HepG2 (cell line): ENCODE measurements around the gene CBLB. TPM values are rescaled to one million over a fixed set of nuclear protein-coding genes. Genes with fewer than 3 reads are reported as not detected.
A peak's percentile ranks its signal among the peaks of the same experiment; 100 is the strongest.

Source experiments
- CC2D1A ChIP-seq: sonication (generic); formaldehyde crosslinking; IDR thresholded peaks from 2 replicates; pipeline ENCODE4 v1.8.1; 2023; ENCODE audit warnings: mild to moderate bottlenecking, missing genetic modification reagents
- CREB3 ChIP-seq: sonication (generic); formaldehyde crosslinking; IDR thresholded peaks from 2 replicates; pipeline ENCODE4 v1.5.0; 2020; ENCODE audit warnings: missing genetic modification reagents
- CREM ChIP-seq, 2 experiments: sonication (generic) in 1 of 2; formaldehyde crosslinking in 1 of 2; IDR thresholded peaks; 2 replicates each; pipeline versions ENCODE4 v1.4.0 to v1.6.1; 2016 to 2020; ENCODE audit warnings: antibody characterized with exemption in 1 of 2, mild to moderate bottlenecking in 1 of 2, missing genetic modification reagents in 1 of 2
- CTCF ChIP-seq: sonication (generic); formaldehyde crosslinking; IDR thresholded peaks from 2 replicates; pipeline ENCODE4 v1.5.0; 2020; ENCODE audit warnings: mild to moderate bottlenecking, missing genetic modification reagents, moderate library complexity
- FOXA1 ChIP-seq, 2 experiments: fragments of 450-650 bp in 1 of 2; sonication (generic) in 1 of 2; formaldehyde crosslinking in 1 of 2; IDR thresholded peaks; 2 replicates each; pipeline versions ENCODE4 v1.4.0 to v1.6.1; 2016 to 2020; ENCODE audit warnings: missing genetic modification reagents in 1 of 2
- KLF9 ChIP-seq: IDR thresholded peaks from 2 replicates; pipeline ENCODE4 v1.6.1; 2016; ENCODE audit warnings: low read depth
- MAFK ChIP-seq, 2 experiments: IDR thresholded peaks in 1 of 2; conservative IDR thresholded peaks in 1 of 2; 2 replicates each; pipeline ENCODE4 v1.6.1; 2011; ENCODE audit warnings: improper control_type of control experiment in 2 of 2, low read length in 2 of 2
- MATR3 ChIP-seq: sonication (generic); formaldehyde crosslinking; IDR thresholded peaks from 2 replicates; pipeline ENCODE4 v1.4.0; 2020; ENCODE audit warnings: missing genetic modification reagents
- MED13 ChIP-seq: sonication (generic); formaldehyde crosslinking; IDR thresholded peaks from 2 replicates; pipeline ENCODE4 v1.5.0; 2020; ENCODE audit warnings: missing genetic modification reagents
- MYC ChIP-seq: sonication (generic); formaldehyde crosslinking; IDR thresholded peaks from 2 replicates; pipeline ENCODE4 v1.9.0; 2021; ENCODE audit warnings: missing genetic modification reagents, borderline replicate concordance
- NFYB ChIP-seq: sonication (generic); formaldehyde crosslinking; IDR thresholded peaks from 2 replicates; pipeline ENCODE4 v1.4.0; 2020; ENCODE audit warnings: missing genetic modification reagents
- NR1H2 ChIP-seq: sonication (generic); formaldehyde crosslinking; IDR thresholded peaks from 2 replicates; pipeline ENCODE4 v1.8.1; 2022; ENCODE audit warnings: low read depth, missing genetic modification reagents, borderline replicate concordance
- REXO4 ChIP-seq: sonication (generic); formaldehyde crosslinking; IDR thresholded peaks from 2 replicates; pipeline ENCODE4 v1.8.0; 2022; ENCODE audit warnings: missing genetic modification reagents, mild to moderate bottlenecking, borderline replicate concordance
- SAP130 ChIP-seq: IDR thresholded peaks from 2 replicates; pipeline ENCODE4 v1.6.1; 2016; ENCODE audit warnings: low read depth
- SRSF1 ChIP-seq: fragments of 200-400 bp; formaldehyde crosslinking; optimal IDR thresholded peaks from 2 replicates; pipeline ENCODE3; 2017; ENCODE audit warnings: mild to moderate bottlenecking, low read depth, low read length, moderate library complexity
- ZMAT5 ChIP-seq: sonication (generic); formaldehyde crosslinking; IDR thresholded peaks from 2 replicates; pipeline ENCODE4 v1.5.0; 2020; ENCODE audit warnings: mild to moderate bottlenecking, low read depth, missing genetic modification reagents, borderline replicate concordance
- ZNF101 ChIP-seq: sonication (generic); formaldehyde crosslinking; IDR thresholded peaks from 2 replicates; pipeline ENCODE4 v1.4.0; 2020; ENCODE audit warnings: mild to moderate bottlenecking, low read depth, missing genetic modification reagents, borderline replicate concordance
- ZNF230 ChIP-seq: sonication (generic); formaldehyde crosslinking; IDR thresholded peaks from 2 replicates; pipeline ENCODE4 v1.4.0; 2020; ENCODE audit warnings: mild to moderate bottlenecking, missing genetic modification reagents
- ZNF773 ChIP-seq: sonication (generic); formaldehyde crosslinking; IDR thresholded peaks from 2 replicates; pipeline ENCODE4 v1.4.0; 2020; ENCODE audit warnings: missing genetic modification reagents, borderline replicate concordance
- ZNF781 ChIP-seq: sonication (generic); formaldehyde crosslinking; IDR thresholded peaks from 2 replicates; pipeline ENCODE4 v1.5.1; 2020; ENCODE audit warnings: borderline replicate concordance, mild to moderate bottlenecking, missing genetic modification reagents; ENCODE audit errors: not compliant biosample characterization
- ZSCAN25 ChIP-seq: sonication (generic); formaldehyde crosslinking; IDR thresholded peaks from 2 replicates; pipeline ENCODE4 v1.8.0; 2022; ENCODE audit warnings: mild to moderate bottlenecking, missing genetic modification reagents
- polyA plus RNA-seq, 8 experiments: library from polyadenylated mRNA; depleted of rRNA in 3 of 8; stranded (reverse) in 7 of 8; unstranded in 1 of 8; fragments of >200 nt; fragmentation: Illumina TruSeq in 4 of 8; extraction: Trizol in 4 of 8; gene quantifications; 2 replicates each; pipeline versions ENCODE4 v1.2.1 to v1.2.3, GENCODE V29; 2011 to 2016; ENCODE audit warnings: low read depth in 4 of 8, missing spikeins in 1 of 8, mixed read lengths in 1 of 8; ENCODE audit not compliant: insufficient read depth in 1 of 8
- total RNA-seq, 5 experiments: library from RNA; depleted of rRNA; stranded (reverse); fragments of >200 nt; fragmentation: Illumina TruSeq; extraction: Trizol; gene quantifications; 2 replicates each; pipeline ENCODE4 v1.2.3, GENCODE V29; 2016; ENCODE audit warnings: low read depth in 1 of 5
- TF ChIP-seq, protein P1 (sequence below): IDR thresholded peaks from 2 replicates; pipeline ENCODE4 v1.6.1; 2016; ENCODE audit warnings: missing compliant biosample characterization, missing genetic modification reagents, borderline replicate concordance
- TF ChIP-seq, protein P2 (sequence below): sonication (generic); formaldehyde crosslinking; IDR thresholded peaks from 2 replicates; pipeline ENCODE4 v1.4.0; 2020; ENCODE audit warnings: mild to moderate bottlenecking, missing genetic modification reagents, borderline replicate concordance

CBLB gene
- total and polyA plus RNA-seq, 2 of the 13 experiments (the other 11 are each of a cell fraction or from before 2014, with no cell fraction given), result 9.8 to 16.4 TPM

DNA sequence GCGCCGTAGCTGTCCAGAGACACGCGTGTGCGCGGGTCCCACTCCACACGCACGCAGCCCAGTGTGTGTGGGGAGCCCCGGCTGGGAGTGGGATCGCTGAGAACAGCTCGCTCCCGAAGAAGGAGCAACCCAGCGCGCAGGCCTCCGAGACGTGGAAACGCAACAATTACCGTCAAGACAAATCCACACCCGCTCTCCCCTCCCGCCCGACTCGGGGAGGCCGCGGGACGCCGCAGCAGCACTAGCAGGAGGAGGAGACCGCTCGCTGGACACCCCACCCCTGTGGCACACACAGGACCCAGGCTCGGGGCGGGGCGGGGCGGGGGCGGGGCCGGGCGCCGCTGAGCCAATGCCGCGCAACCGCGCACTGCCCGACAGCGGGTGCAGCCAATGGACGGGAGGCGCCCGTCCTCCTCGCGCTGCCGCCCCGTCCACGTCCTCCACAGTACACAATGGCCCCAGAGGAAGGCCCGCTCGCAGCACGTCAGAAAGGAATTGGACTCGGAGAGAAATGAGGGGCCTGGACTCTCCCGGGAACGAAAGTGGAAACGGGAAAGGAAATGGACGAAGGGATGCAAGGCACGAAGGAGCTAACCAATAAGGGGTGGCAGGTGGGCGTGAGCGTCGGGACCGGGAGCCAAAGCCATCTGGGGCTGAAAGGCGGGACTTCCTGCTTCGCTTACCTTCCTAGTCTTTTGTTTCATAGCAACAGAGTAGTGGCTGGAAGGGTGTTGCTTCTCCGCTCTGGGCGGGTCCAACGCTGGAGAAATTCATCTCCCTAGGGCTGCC lies at the start of gene CBLB (continued):
- TF ChIP-seq ZNF101 (CRISPR knock-in tag), result no peak
- TF ChIP-seq, protein P1, sequence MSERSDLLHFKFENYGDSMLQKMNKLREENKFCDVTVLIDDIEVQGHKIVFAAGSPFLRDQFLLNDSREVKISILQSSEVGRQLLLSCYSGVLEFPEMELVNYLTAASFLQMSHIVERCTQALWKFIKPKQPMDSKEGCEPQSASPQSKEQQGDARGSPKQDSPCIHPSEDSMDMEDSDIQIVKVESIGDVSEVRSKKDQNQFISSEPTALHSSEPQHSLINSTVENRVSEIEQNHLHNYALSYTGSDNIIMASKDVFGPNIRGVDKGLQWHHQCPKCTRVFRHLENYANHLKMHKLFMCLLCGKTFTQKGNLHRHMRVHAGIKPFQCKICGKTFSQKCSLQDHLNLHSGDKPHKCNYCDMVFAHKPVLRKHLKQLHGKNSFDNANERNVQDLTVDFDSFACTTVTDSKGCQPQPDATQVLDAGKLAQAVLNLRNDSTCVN, result peak; percentile 44; the same call in 1 of the 2 replicates
- 0 out of 2 replicates have a peak, but pooled peaks have one; percentile 16 for TF ChIP-seq ZSCAN25
- no peak for TF ChIP-seq ZNF781
- TF ChIP-seq REXO4, result no peak
- TF ChIP-seq KLF9, result no peak
- TF ChIP-seq NR1H2, result no peak
- TF ChIP-seq SRSF1, result no peak
- TF ChIP-seq FOXA1 (IDR thresholded peaks at IDR 0.05), result no peak
- TF ChIP-seq FOXA1 (CRISPR knock-in tag; IDR thresholded peaks at IDR 0.05), result peak; percentile 42; the same call in 1 of the 2 replicates
- TF ChIP-seq, protein P2, sequence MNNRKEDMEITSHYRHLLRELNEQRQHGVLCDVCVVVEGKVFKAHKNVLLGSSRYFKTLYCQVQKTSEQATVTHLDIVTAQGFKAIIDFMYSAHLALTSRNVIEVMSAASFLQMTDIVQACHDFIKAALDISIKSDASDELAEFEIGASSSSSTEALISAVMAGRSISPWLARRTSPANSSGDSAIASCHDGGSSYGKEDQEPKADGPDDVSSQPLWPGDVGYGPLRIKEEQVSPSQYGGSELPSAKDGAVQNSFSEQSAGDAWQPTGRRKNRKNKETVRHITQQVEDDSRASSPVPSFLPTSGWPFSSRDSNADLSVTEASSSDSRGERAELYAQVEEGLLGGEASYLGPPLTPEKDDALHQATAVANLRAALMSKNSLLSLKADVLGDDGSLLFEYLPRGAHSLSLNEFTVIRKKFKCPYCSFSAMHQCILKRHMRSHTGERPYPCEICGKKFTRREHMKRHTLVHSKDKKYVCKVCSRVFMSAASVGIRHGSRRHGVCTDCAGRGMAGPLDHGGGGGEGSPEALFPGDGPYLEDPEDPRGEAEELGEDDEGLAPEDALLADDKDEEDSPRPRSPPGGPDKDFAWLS (CRISPR knock-in tag), result no peak
- TF ChIP-seq ZNF773 (CRISPR knock-in tag), result no peak
- 0 out of 2 replicates have a peak, but pooled peaks have one; percentile 53 for TF ChIP-seq ZNF230
- no peak for TF ChIP-seq MATR3 (CRISPR knock-in tag)
- no peak for TF ChIP-seq ZMAT5
- no peak; the same call in 1 of the 2 replicates for TF ChIP-seq CREB3 (CRISPR knock-in tag)
- TF ChIP-seq MED13 (CRISPR knock-in tag), result no peak
- TF ChIP-seq NFYB, result peak; percentile 88
- TF ChIP-seq MAFK (conservative IDR thresholded peaks at IDR 0.05 in 1 of 2, IDR thresholded peaks at IDR 0.05 in 1 of 2; ENCODE audit: low read length in 2 of 2), result no peak
- peak; percentile 70 for TF ChIP-seq SAP130
- peak; percentile 32; the same call in 1 of the 2 replicates for TF ChIP-seq MYC (CRISPR knock-in tag)
- TF ChIP-seq CREM (IDR thresholded peaks at IDR 0.05), result peak; percentile 39; the same call in 1 of the 2 replicates
- no peak for TF ChIP-seq CREM (CRISPR knock-in tag; IDR thresholded peaks at IDR 0.05)
- TF ChIP-seq CC2D1A (CRISPR knock-in tag), result no peak
- TF ChIP-seq CTCF (CRISPR knock-in tag), result no peak
